A673 (cell line): ENCODE data around the gene CFAP58.

Experiments used
- CTCF ChIP-seq: fragments of 300-800, 200-600 bp; sonication (generic); conservative IDR thresholded peaks from 2 replicates; pipeline ENCODE4 v1.5.1; 2017; ENCODE audit warnings: low read depth, mild to moderate bottlenecking, antibody characterized with exemption, low read length, moderate library complexity, mixed read lengths
- EZH2 ChIP-seq: fragments of 200-600 bp; sonication (generic); IDR thresholded peaks from 2 replicates; pipeline ENCODE4 v1.6.1; 2017; ENCODE audit warnings: borderline replicate concordance, low read depth, mild to moderate bottlenecking, mixed read lengths, antibody characterized with exemption, low read length; ENCODE audit not compliant: poor library complexity, severe bottlenecking

GRCh38 chr10:104308439-104308903, 45.2 kb upstream of the CFAP58 start:
- TF ChIP-seq CTCF (no peak), EZH2 (no peak)
